ENCODE measurements around the gene ENKD1. TPM values are rescaled to one million over a fixed set of nuclear protein-coding genes. Genes with fewer than 3 reads are reported as not detected.
A peak's percentile ranks its signal among the peaks of the same experiment; 100 is the strongest.

Gene ENKD1
- total RNA-seq, 3 donors from 2014 or later (not counting 1 experiment from before 2014, with no cell fraction given): 3.4 to 4.2 (median 3.7) TPM

GRCh38 chr16:67668495-67669157 lies 2.1 kb upstream of the ENKD1 start:
- intact Hi-C loops (cut with micrococcal nuclease): loop anchor here (1.0 to 5.0 kb wide), 3 partner anchors 121 to 147 kb away; partner anchors contain the start of genes RANBP10 and TSNAXIP1
- Mint-ChIP-seq H3K36me3 (no peaks in the 10 kb centered on the region), H3K4me1 (peaks cover 5 to 27% of the 10 kb centered on the region in 2 donors), H3K4me3 (peak overlapping the region; percentile 60), H3K27me3 (ENCODE audit: low read depth in 2 of 2) (no peaks in the 10 kb centered on the region), H3K9me3 (no peaks in the 10 kb centered on the region), H3K27ac (peak overlapping the region in 1 of 2 donors; percentile 90)
- H3K27me3 ChIP-seq (ENCODE audit: control insufficient read depth, insufficient read depth, low read length): no peaks in the 10 kb centered on the region
- H3K27ac ChIP-seq (ENCODE audit: low read length): peak overlapping the region; percentile 50
- no peaks in the 10 kb centered on the region for H3K36me3 ChIP-seq (ENCODE audit: control insufficient read depth, insufficient read depth, low read length)
- no peak overlapping the region for H3K4me3 ChIP-seq (ENCODE audit: low read length)
- WGBS (ENCODE audit: insufficient coverage): 75% methylated on average over 6 of the region's 6 CpGs
- DNase-seq (peak in 1 of 2 donors; percentile 56), ATAC-seq (no peak)
- peaks cover 32% of the 10 kb centered on the region for H3K4me1 ChIP-seq (ENCODE audit: control insufficient read depth, insufficient read depth, low read length)
- TF ChIP-seq, protein P1, sequence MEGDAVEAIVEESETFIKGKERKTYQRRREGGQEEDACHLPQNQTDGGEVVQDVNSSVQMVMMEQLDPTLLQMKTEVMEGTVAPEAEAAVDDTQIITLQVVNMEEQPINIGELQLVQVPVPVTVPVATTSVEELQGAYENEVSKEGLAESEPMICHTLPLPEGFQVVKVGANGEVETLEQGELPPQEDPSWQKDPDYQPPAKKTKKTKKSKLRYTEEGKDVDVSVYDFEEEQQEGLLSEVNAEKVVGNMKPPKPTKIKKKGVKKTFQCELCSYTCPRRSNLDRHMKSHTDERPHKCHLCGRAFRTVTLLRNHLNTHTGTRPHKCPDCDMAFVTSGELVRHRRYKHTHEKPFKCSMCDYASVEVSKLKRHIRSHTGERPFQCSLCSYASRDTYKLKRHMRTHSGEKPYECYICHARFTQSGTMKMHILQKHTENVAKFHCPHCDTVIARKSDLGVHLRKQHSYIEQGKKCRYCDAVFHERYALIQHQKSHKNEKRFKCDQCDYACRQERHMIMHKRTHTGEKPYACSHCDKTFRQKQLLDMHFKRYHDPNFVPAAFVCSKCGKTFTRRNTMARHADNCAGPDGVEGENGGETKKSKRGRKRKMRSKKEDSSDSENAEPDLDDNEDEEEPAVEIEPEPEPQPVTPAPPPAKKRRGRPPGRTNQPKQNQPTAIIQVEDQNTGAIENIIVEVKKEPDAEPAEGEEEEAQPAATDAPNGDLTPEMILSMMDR (IDR thresholded peaks at IDR 0.05): no peak
- no peaks in the 10 kb centered on the region for H3K9me3 ChIP-seq (ENCODE audit: control insufficient read depth, insufficient read depth, low read length)

- Histone ChIP-seq H3K4me1 (ENCODE audit: control insufficient read depth, insufficient read depth, low read length) (peaks cover 32% of the 10 kb centered on the region), H3K27me3 (ENCODE audit: control insufficient read depth, insufficient read depth, low read length) (no peaks in the 10 kb centered on the region), H3K9me3 (ENCODE audit: control insufficient read depth, insufficient read depth, low read length) (no peaks in the 10 kb centered on the region), H3K36me3 (ENCODE audit: control insufficient read depth, insufficient read depth, low read length) (no peaks in the 10 kb centered on the region), H3K27ac (ENCODE audit: low read length) (peak overlapping the region; percentile 50), H3K4me3 (ENCODE audit: low read length) (no peak overlapping the region)
- H3K36me3 Mint-ChIP-seq: no peaks in the 10 kb centered on the region
- DNase-seq: peak; percentile 72 to 91
- WGBS (ENCODE audit: insufficient coverage): 25% methylated on average over 18 of the region's 18 CpGs
- peaks cover 5 to 27% of the 10 kb centered on the region in 2 donors for H3K4me1 Mint-ChIP-seq
- intact Hi-C loops (cut with micrococcal nuclease): loop anchor here (1.0 to 5.0 kb wide), 3 partner anchors 121 to 147 kb away; partner anchors contain the start of genes RANBP10 and TSNAXIP1
- H3K27me3 Mint-ChIP-seq (ENCODE audit: low read depth in 2 of 2): no peaks in the 10 kb centered on the region
- ATAC-seq: peak; percentile 87 to 91 (median 87)
- H3K4me3 Mint-ChIP-seq: peak overlapping the region; percentile 35
- peak overlapping the region; percentile 16 to 90 for H3K27ac Mint-ChIP-seq
- no peaks in the 10 kb centered on the region for H3K9me3 Mint-ChIP-seq
- TF ChIP-seq, protein P1 (IDR thresholded peaks at IDR 0.05): peak; percentile 75
Observed at GRCh38 chr16:67667817-67668494, 1.4 kb upstream of the ENKD1 start.

DNA sequence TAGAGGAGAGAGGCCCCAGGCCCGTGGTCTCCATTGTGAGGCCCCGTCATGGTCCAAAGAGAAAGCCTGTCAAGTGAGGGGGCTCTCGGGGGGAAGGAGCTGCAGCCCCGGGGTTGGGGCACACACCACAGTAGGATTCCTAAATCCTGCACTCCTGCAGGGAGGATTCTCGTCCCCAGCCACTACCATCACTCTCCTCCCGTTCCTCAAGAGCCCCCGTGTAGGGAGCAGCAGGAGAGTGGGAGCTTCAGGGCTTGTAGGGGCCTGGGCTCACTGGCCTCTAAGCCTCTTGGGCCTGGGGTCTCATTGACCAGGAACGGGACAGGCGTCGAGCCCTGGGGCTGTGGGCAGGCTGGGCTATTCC lies 885 bp upstream of the ENKD1 start:
- Mint-ChIP-seq H3K27ac (peak overlapping the region; percentile 16 to 90), H3K4me3 (peak overlapping the region; percentile 94), H3K4me1 (peaks cover 5 to 23% of the 10 kb centered on the region in 2 donors), H3K36me3 (no peaks in the 10 kb centered on the region), H3K9me3 (no peaks in the 10 kb centered on the region), H3K27me3 (ENCODE audit: low read depth in 2 of 2) (no peaks in the 10 kb centered on the region)
- intact Hi-C loops (cut with micrococcal nuclease): loop anchor here (5.0 kb wide), 1 partner anchor 140 kb away; the partner anchor contains the start of genes RANBP10 and TSNAXIP1
- no peaks in the 10 kb centered on the region for H3K9me3 ChIP-seq (ENCODE audit: control insufficient read depth, insufficient read depth, low read length)
- TF ChIP-seq, protein P1 (IDR thresholded peaks at IDR 0.05): no peak
- DNase-seq: no peak
- no peaks in the 10 kb centered on the region for H3K27me3 ChIP-seq (ENCODE audit: control insufficient read depth, insufficient read depth, low read length)
- peak overlapping the region; percentile 50 for H3K27ac ChIP-seq (ENCODE audit: low read length)
- H3K36me3 ChIP-seq (ENCODE audit: control insufficient read depth, insufficient read depth, low read length): no peaks in the 10 kb centered on the region
- no peak overlapping the region for H3K4me3 ChIP-seq (ENCODE audit: low read length)
- WGBS (ENCODE audit: insufficient coverage): 63% methylated on average over 8 of the region's 10 CpGs
- peaks cover 32% of the 10 kb centered on the region for H3K4me1 ChIP-seq (ENCODE audit: control insufficient read depth, insufficient read depth, low read length)
- ATAC-seq: no peak

Measured in natural killer cell (primary cell).